ENCODE data around the gene PGRMC1.

DNA sequence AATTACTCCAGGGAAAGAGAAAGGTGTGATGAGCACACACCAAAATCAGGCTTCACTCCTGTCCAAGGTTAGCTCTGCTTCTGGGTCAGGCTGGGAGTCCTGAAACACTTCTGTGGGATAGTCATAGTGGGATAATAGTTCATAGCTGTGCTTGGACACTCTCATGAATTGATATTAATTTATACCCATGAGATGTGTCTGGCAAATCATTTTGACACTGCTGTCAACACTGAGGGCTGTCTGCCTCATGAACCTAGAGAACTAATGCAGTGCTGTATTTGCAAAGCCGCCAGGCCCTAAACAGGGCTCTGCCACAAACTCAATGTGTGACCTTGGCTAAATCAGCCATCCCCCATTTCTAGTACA is 24.5 kb upstream of the PGRMC1 start:
- TF ChIP-seq, protein P1, sequence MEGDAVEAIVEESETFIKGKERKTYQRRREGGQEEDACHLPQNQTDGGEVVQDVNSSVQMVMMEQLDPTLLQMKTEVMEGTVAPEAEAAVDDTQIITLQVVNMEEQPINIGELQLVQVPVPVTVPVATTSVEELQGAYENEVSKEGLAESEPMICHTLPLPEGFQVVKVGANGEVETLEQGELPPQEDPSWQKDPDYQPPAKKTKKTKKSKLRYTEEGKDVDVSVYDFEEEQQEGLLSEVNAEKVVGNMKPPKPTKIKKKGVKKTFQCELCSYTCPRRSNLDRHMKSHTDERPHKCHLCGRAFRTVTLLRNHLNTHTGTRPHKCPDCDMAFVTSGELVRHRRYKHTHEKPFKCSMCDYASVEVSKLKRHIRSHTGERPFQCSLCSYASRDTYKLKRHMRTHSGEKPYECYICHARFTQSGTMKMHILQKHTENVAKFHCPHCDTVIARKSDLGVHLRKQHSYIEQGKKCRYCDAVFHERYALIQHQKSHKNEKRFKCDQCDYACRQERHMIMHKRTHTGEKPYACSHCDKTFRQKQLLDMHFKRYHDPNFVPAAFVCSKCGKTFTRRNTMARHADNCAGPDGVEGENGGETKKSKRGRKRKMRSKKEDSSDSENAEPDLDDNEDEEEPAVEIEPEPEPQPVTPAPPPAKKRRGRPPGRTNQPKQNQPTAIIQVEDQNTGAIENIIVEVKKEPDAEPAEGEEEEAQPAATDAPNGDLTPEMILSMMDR (IDR thresholded peaks at IDR 0.05) = no peak
- no peak for TF ChIP-seq POLR2A (IDR thresholded peaks at IDR 0.05)
